ENCODE results near the gene MPV17L2.

GRCh38 chr19:18205200-18205892 is 12.3 kb downstream of the MPV17L2 start:
- TF ChIP-seq, protein P1, sequence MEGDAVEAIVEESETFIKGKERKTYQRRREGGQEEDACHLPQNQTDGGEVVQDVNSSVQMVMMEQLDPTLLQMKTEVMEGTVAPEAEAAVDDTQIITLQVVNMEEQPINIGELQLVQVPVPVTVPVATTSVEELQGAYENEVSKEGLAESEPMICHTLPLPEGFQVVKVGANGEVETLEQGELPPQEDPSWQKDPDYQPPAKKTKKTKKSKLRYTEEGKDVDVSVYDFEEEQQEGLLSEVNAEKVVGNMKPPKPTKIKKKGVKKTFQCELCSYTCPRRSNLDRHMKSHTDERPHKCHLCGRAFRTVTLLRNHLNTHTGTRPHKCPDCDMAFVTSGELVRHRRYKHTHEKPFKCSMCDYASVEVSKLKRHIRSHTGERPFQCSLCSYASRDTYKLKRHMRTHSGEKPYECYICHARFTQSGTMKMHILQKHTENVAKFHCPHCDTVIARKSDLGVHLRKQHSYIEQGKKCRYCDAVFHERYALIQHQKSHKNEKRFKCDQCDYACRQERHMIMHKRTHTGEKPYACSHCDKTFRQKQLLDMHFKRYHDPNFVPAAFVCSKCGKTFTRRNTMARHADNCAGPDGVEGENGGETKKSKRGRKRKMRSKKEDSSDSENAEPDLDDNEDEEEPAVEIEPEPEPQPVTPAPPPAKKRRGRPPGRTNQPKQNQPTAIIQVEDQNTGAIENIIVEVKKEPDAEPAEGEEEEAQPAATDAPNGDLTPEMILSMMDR (IDR thresholded peaks at IDR 0.05): no peak
- TF ChIP-seq POLR2A (IDR thresholded peaks at IDR 0.05): no peak

All from testis (tissue), 2 donors.